Keratinocyte (primary cell): ENCODE measurements around the gene GSTM2. TPM values are rescaled to one million over a fixed set of nuclear protein-coding genes. Genes with fewer than 3 reads are reported as not detected.
A peak's percentile ranks its signal among the peaks of the same experiment; 100 is the strongest.

Source experiments
- DNase-seq: peaks from one replicate; pipeline ENCODE4 v3.0.0-alpha.2; 2011; ENCODE audit warnings: low read depth, missing footprints, low spot score
- FAIRE-seq: peaks from 2 replicates; lab custom pipeline; 2011; peaks lifted over from hg19 to GRCh38; lab: Jason Lieb, UNC
- H2AFZ ChIP-seq: 2 replicates; pipeline ENCODE4 v1.6.0; 2012; ENCODE audit warnings: low read length, control low read depth, inconsistent platforms; ENCODE audit not compliant: control insufficient read depth
- H3K27ac ChIP-seq: 2 replicates; pipeline ENCODE4 v1.5.1; 2011; ENCODE audit warnings: low read length; ENCODE audit not compliant: control insufficient read depth, insufficient read depth
- H3K27me3 ChIP-seq: 3 replicates; pipeline ENCODE4 v1.6.0; 2011; ENCODE audit warnings: low read length; ENCODE audit not compliant: control insufficient read depth, insufficient read depth; ENCODE audit errors: extremely low read depth
- H3K36me3 ChIP-seq, 2 experiments: 2 replicates in 1 of 2; 3 replicates in 1 of 2; pipeline ENCODE4 v1.5.1; 2011; ENCODE audit warnings: low read length in 2 of 2, mild to moderate bottlenecking in 1 of 2; ENCODE audit not compliant: control insufficient read depth in 2 of 2, insufficient read depth in 2 of 2; ENCODE audit errors: extremely low read depth in 1 of 2
- H3K4me1 ChIP-seq: 3 replicates; pipeline ENCODE4 v1.5.1; 2011; ENCODE audit warnings: low read length; ENCODE audit not compliant: control insufficient read depth, insufficient read depth; ENCODE audit errors: extremely low read depth
- H3K4me2 ChIP-seq: 3 replicates; pipeline ENCODE4 v1.6.0; 2011; ENCODE audit warnings: low read depth, low read length; ENCODE audit not compliant: control insufficient read depth, insufficient read depth; ENCODE audit errors: extremely low read depth
- H3K4me3 ChIP-seq, 3 experiments: fragments of 200-600 bp in 1 of 3; sonication (generic) in 1 of 3; 2 replicates in 2 of 3; 3 replicates in 1 of 3; pipeline ENCODE4 v1.5.1; 2011 to 2016; ENCODE audit warnings: low read length in 3 of 3, mild to moderate bottlenecking in 3 of 3, control low read depth in 2 of 3, inconsistent platforms in 1 of 3, low read depth in 1 of 3, mixed read lengths in 1 of 3, mixed run types in 1 of 3, moderate library complexity in 1 of 3; ENCODE audit not compliant: control insufficient read depth in 2 of 3, insufficient read depth in 2 of 3; ENCODE audit errors: extremely low read depth in 1 of 3
- H3K79me2 ChIP-seq: 2 replicates; pipeline ENCODE4 v1.6.0; 2012; ENCODE audit warnings: low read length; ENCODE audit not compliant: control insufficient read depth, insufficient read depth
- H3K9ac ChIP-seq: 3 replicates; pipeline ENCODE4 v1.6.0; 2011; ENCODE audit warnings: low read length; ENCODE audit not compliant: control insufficient read depth, insufficient read depth; ENCODE audit errors: extremely low read depth
- H3K9me1 ChIP-seq: 3 replicates; pipeline ENCODE4 v1.6.0; 2011; ENCODE audit warnings: low read length; ENCODE audit not compliant: control insufficient read depth, insufficient read depth; ENCODE audit errors: extremely low read depth
- H3K9me3 ChIP-seq: 2 replicates; pipeline ENCODE4 v1.5.1; 2012; ENCODE audit warnings: low read depth, low read length; ENCODE audit not compliant: control insufficient read depth
- H4K20me1 ChIP-seq: 3 replicates; pipeline ENCODE4 v1.6.0; 2011; ENCODE audit warnings: low read length; ENCODE audit not compliant: control insufficient read depth, insufficient read depth; ENCODE audit errors: extremely low read depth
- CTCF ChIP-seq, 3 experiments: IDR thresholded peaks in 1 of 3; conservative IDR thresholded peaks in 1 of 3; optimal IDR thresholded peaks in 1 of 3; 2 replicates in 2 of 3; 3 replicates in 1 of 3; pipeline versions ENCODE3 to v1.5.1; 2011; ENCODE audit warnings: low read length in 3 of 3, mild to moderate bottlenecking in 3 of 3, moderate library complexity in 2 of 3, control low read depth in 1 of 3, inconsistent platforms in 1 of 3; ENCODE audit not compliant: insufficient read depth in 2 of 3; ENCODE audit errors: extremely low read depth in 1 of 3
- EZH2 ChIP-seq: IDR thresholded peaks from one replicate; pipeline ENCODE4 v1.6.1; 2012; ENCODE audit warnings: inconsistent platforms, mild to moderate bottlenecking, low read length, moderate library complexity
- dilution Hi-C: fragments of 300-500 bp; cut with MboI; formaldehyde crosslinking; loops from one replicate; pipeline ENCODE4 v1.7.0; 2020; ENCODE audit warnings: low sequenced_read_pairs; ENCODE audit not compliant: extremely low pct_ligation_motif_present
- polyA plus RNA-seq, 5 experiments: library from polyadenylated mRNA; depleted of rRNA in 3 of 5; stranded (reverse) in 3 of 5; stranded (forward) in 1 of 5; unstranded in 1 of 5; fragments of >200 nt; gene quantifications; 1 replicate in 1 of 5; 2 replicates in 3 of 5; 3 replicates in 1 of 5; pipeline versions ENCODE4 v1.2.1 to v1.2.3, GENCODE V29; 2011 to 2012; ENCODE audit warnings: missing spikeins in 2 of 5, low read depth in 1 of 5, low replicate concordance in 1 of 5

Gene GSTM2
- polyA plus RNA-seq, 1 donor (not counting 4 experiments of a cell fraction or from before 2014, with no cell fraction given) = 11.1 TPM

GRCh38 chr1:109619576-109620400 lies 48.1 kb upstream of the GSTM2 start, which contains the start of the genes AMPD2 and GNAT2:
TSS of gene AMPD2 (plus strand) at chr1:109619837. CDS start at chr1:109621176, 1,339 bp downstream.
TSS of gene GNAT2 (minus strand) at chr1:109619616. CDS start at chr1:109612870, 6,746 bp downstream.
- Histone ChIP-seq H3K9ac (peak within 1 kb of the TSS; percentile 90), H3K79me2 (peaks cover 48% of the 10 kb centered on the region), H3K4me3 (peak within 1 kb of the TSS; percentile 66 to 95 (median 89)), H3K36me3 (no peaks in the 10 kb centered on the region), H3K9me1 (no peaks in the 10 kb centered on the region), H3K27me3 (no peaks in the 10 kb centered on the region), H4K20me1 (no peaks in the 10 kb centered on the region), H3K4me1 (peaks cover 24% of the 10 kb centered on the region), H2AFZ (peak within 1 kb of the TSS; percentile 89), H3K9me3 (no peaks in the 10 kb centered on the region), H3K27ac (peak within 1 kb of the TSS; percentile 87), H3K4me2 (peak within 1 kb of the TSS; percentile 99)
- dilution Hi-C loops = no loop called here
- DNase-seq (no peak), FAIRE-seq (no peak)
- TF ChIP-seq CTCF (optimal IDR thresholded peaks at IDR 0.05 in 1 of 3, IDR thresholded peaks at IDR 0.05 in 1 of 3, conservative IDR thresholded peaks at IDR 0.05 in 1 of 3; ENCODE audit: extremely low read depth in 1 of 3, insufficient read depth in 2 of 3, low read length in 3 of 3) (no peak), EZH2 (no peak)

DNA sequence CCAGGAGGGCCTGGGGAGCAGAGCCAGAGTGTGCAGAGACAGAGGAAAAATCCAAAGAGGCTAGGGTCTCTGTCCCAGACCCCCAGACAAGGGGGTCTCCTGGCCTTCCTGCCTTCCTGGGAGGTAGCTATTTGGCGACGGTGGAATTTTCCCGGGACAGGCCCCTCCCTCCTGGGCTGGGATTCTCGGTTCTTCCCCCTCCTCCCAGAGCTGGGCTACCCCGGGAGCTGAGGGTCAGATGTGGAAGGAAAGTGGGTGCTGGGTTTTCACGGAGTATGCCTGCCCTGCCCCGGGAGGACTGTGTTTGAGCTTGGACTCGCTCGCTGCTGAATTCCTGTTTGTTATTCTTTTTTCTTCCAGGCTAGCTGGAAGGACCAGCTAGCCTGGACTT lies 47.5 kb upstream of the GSTM2 start:
- no peaks in the 10 kb centered on the region for H3K9me1 ChIP-seq
- FAIRE-seq (no peak), DNase-seq (no peak)
- peaks cover 24% of the 10 kb centered on the region for H3K4me1 ChIP-seq
- dilution Hi-C loops = no loop called here
- peak overlapping the region; percentile 66 to 95 (median 89) for H3K4me3 ChIP-seq
- no peaks in the 10 kb centered on the region for H3K9me3 ChIP-seq
- no peaks in the 10 kb centered on the region for H4K20me1 ChIP-seq
- H3K9ac ChIP-seq = peak overlapping the region; percentile 90
- H3K79me2 ChIP-seq = peaks cover 50% of the 10 kb centered on the region
- H3K36me3 ChIP-seq = no peaks in the 10 kb centered on the region
- H3K27ac ChIP-seq = peak overlapping the region; percentile 87
- no peaks in the 10 kb centered on the region for H3K27me3 ChIP-seq
- TF ChIP-seq EZH2 (no peak), CTCF (optimal IDR thresholded peaks at IDR 0.05 in 1 of 3, IDR thresholded peaks at IDR 0.05 in 1 of 3, conservative IDR thresholded peaks at IDR 0.05 in 1 of 3; ENCODE audit: extremely low read depth in 1 of 3, insufficient read depth in 2 of 3, low read length in 3 of 3) (no peak)
- peak overlapping the region; percentile 89 for H2AFZ ChIP-seq
- H3K4me2 ChIP-seq = peak overlapping the region; percentile 99
